Mesenchymal stem cell (in vitro differentiated cells and primary cell): ENCODE data around the gene PEDS1.
"Not testable (repeated sequence)": the region's sequence is repeated elsewhere in the genome, so short reads cannot be mapped to it uniquely, and the experiment has no call there.

Source experiments
- DNase-seq: peaks from one replicate; pipeline ENCODE4 v3.0.0-alpha.2; 2013
- H2AFZ ChIP-seq: one replicate; pipeline ENCODE4 v1.6.1; 2013; ENCODE audit warnings: low read depth, mild to moderate bottlenecking, control low read depth, inconsistent platforms, low read length, moderate library complexity
- H2AK5ac ChIP-seq: 2 replicates; pipeline ENCODE4 v1.6.1; 2013; ENCODE audit warnings: low read length, moderate library complexity, mild to moderate bottlenecking, inconsistent platforms; ENCODE audit not compliant: severe bottlenecking
- H2BK120ac ChIP-seq: one replicate; pipeline ENCODE4 v1.6.1; 2013; ENCODE audit warnings: low read depth, mild to moderate bottlenecking, inconsistent platforms, low read length, moderate library complexity
- H2BK12ac ChIP-seq, 2 experiments: one replicate each; pipeline ENCODE4 v1.6.1; 2013; ENCODE audit warnings: inconsistent platforms in 2 of 2, low read length in 2 of 2, mild to moderate bottlenecking in 2 of 2, moderate library complexity in 2 of 2, control low read depth in 1 of 2
- H2BK15ac ChIP-seq: one replicate; pipeline ENCODE4 v1.6.1; 2013; ENCODE audit warnings: mild to moderate bottlenecking, low read depth, inconsistent platforms; ENCODE audit not compliant: poor library complexity, severe bottlenecking
- H2BK5ac ChIP-seq: 2 replicates; pipeline ENCODE4 v1.6.1; 2013; ENCODE audit warnings: low read depth, mild to moderate bottlenecking, low read length, control low read depth, inconsistent platforms; ENCODE audit not compliant: poor library complexity, severe bottlenecking
- H3K14ac ChIP-seq, 2 experiments: one replicate each; pipeline ENCODE4 v1.6.1; 2013; ENCODE audit warnings: inconsistent platforms in 2 of 2, low read length in 2 of 2, control low read depth in 1 of 2, mild to moderate bottlenecking in 1 of 2, moderate library complexity in 1 of 2
- H3K18ac ChIP-seq, 2 experiments: one replicate each; pipeline ENCODE4 v1.6.1; 2013; ENCODE audit warnings: inconsistent platforms in 2 of 2, low read length in 2 of 2, control low read depth in 1 of 2, low read depth in 1 of 2, mild to moderate bottlenecking in 1 of 2
- H3K23ac ChIP-seq, 2 experiments: one replicate each; pipeline ENCODE4 v1.6.1; 2013; ENCODE audit warnings: inconsistent platforms in 2 of 2, low read length in 2 of 2, mild to moderate bottlenecking in 2 of 2, moderate library complexity in 2 of 2, control low read depth in 1 of 2
- H3K27ac ChIP-seq: 2 replicates; pipeline ENCODE4 v1.5.1; 2013; ENCODE audit warnings: mild to moderate bottlenecking, moderate library complexity, low read length, control low read depth, inconsistent platforms; ENCODE audit not compliant: poor library complexity, severe bottlenecking
- H3K27me3 ChIP-seq, 2 experiments: 2 replicates each; pipeline versions ENCODE4 v1.6.1 to v1.7.0; 2013; ENCODE audit warnings: low read length in 2 of 2, mild to moderate bottlenecking in 2 of 2, moderate library complexity in 2 of 2, control low read depth in 1 of 2, inconsistent platforms in 1 of 2; ENCODE audit not compliant: control insufficient read depth in 1 of 2, insufficient read depth in 1 of 2
- H3K36me3 ChIP-seq, 2 experiments: 2 replicates each; pipeline versions ENCODE4 v1.6.1 to v1.7.0; 2013; ENCODE audit warnings: low read length in 2 of 2, control low read depth in 1 of 2, inconsistent platforms in 1 of 2, low read depth in 1 of 2, mild to moderate bottlenecking in 1 of 2; ENCODE audit not compliant: insufficient read depth in 2 of 2, control insufficient read depth in 1 of 2
- H3K4ac ChIP-seq, 2 experiments: one replicate each; pipeline ENCODE4 v1.6.1; 2013; ENCODE audit warnings: inconsistent platforms in 2 of 2, low read length in 2 of 2, mild to moderate bottlenecking in 2 of 2, moderate library complexity in 2 of 2, control low read depth in 1 of 2, low read depth in 1 of 2
- H3K4me1 ChIP-seq: 2 replicates; pipeline ENCODE4 v1.6.1; 2013; ENCODE audit warnings: low read depth, low read length, control low read depth; ENCODE audit not compliant: control insufficient read depth, insufficient read depth
- H3K4me2 ChIP-seq: 2 replicates; pipeline ENCODE4 v1.6.1; 2013; ENCODE audit warnings: low read length, mild to moderate bottlenecking, inconsistent platforms; ENCODE audit not compliant: poor library complexity, severe bottlenecking
- H3K4me3 ChIP-seq, 2 experiments: 2 replicates each; pipeline versions ENCODE4 v1.5.1 to v1.7.0; 2013; ENCODE audit warnings: low read length in 2 of 2, mild to moderate bottlenecking in 2 of 2, control low read depth in 1 of 2, low read depth in 1 of 2; ENCODE audit not compliant: insufficient read depth in 1 of 2
- H3K79me1 ChIP-seq: replicated peaks from 2 replicates; pipeline ENCODE4 v1.6.1; 2013; ENCODE audit warnings: mild to moderate bottlenecking, control low read depth, low read length, inconsistent platforms; ENCODE audit not compliant: poor library complexity, severe bottlenecking
- H3K9ac ChIP-seq: 2 replicates; pipeline ENCODE4 v1.7.0; 2013; ENCODE audit warnings: mild to moderate bottlenecking, low read length, moderate library complexity
- H3K9me3 ChIP-seq: 2 replicates; pipeline ENCODE4 v1.7.0; 2013; ENCODE audit warnings: mild to moderate bottlenecking, low read length; ENCODE audit not compliant: control insufficient read depth
- H4K8ac ChIP-seq: one replicate; pipeline ENCODE4 v1.6.1; 2013; ENCODE audit warnings: inconsistent platforms, mild to moderate bottlenecking, low read length, moderate library complexity
- H4K91ac ChIP-seq: one replicate; pipeline ENCODE4 v1.6.1; 2013; ENCODE audit warnings: mild to moderate bottlenecking, low read length, inconsistent platforms
- WGBS: methylation state at CpG from one replicate; pipeline ENCODE4 v1.1.7; 2013; ENCODE audit warnings: mixed read lengths; 5-methylcytosine and 5-hydroxymethylcytosine counted together

Gene PEDS1

GRCh38 chr20:50138479-50139393, 14.8 kb downstream of the PEDS1 start:
- 80% methylated on average over 29 of the region's 29 CpGs for WGBS
- no peak overlapping the region for H3K4me2 ChIP-seq
- no peak overlapping the region for H3K9ac ChIP-seq
- no peaks in the 10 kb centered on the region for H3K9me3 ChIP-seq
- peak overlapping the region; percentile 60 for H2BK15ac ChIP-seq
- no peak for DNase-seq
- H3K4me3 ChIP-seq, result no peak overlapping the region
- H2AFZ ChIP-seq, result no peak overlapping the region
- peak overlapping the region; percentile 15 for H3K27ac ChIP-seq
- no peak overlapping the region for H2BK120ac ChIP-seq
- peak overlapping the region in 1 of 2 experiments; percentile 35 for H3K14ac ChIP-seq
- no peaks in the 10 kb centered on the region for H3K27me3 ChIP-seq
- peak overlapping the region; percentile 6 to 61 for H2BK12ac ChIP-seq
- H4K91ac ChIP-seq, result peak overlapping the region; percentile 62
- H3K18ac ChIP-seq, result peak overlapping the region; percentile 5 to 83
- H2BK5ac ChIP-seq, result no peak overlapping the region
- H2AK5ac ChIP-seq, result peak overlapping the region; percentile 50
- H4K8ac ChIP-seq, result peak overlapping the region; percentile 70
- peak overlapping the region in 1 of 2 experiments; percentile 47 for H3K4ac ChIP-seq
- peaks cover 53 to 67% of the 10 kb centered on the region in 2 experiments for H3K36me3 ChIP-seq
- H3K79me1 ChIP-seq, result peaks cover 41% of the 10 kb centered on the region
- peaks cover 38% of the 10 kb centered on the region for H3K4me1 ChIP-seq
- H3K23ac ChIP-seq, result peak overlapping the region in 1 of 2 experiments; percentile 50

GRCh38 chr20:50138120-50138478, 15.4 kb downstream of the PEDS1 start:
- H4K91ac ChIP-seq, result no peak overlapping the region
- peak overlapping the region; percentile 50 for H3K9ac ChIP-seq
- no peak overlapping the region for H2AFZ ChIP-seq
- peak overlapping the region; percentile 60 for H2BK15ac ChIP-seq
- no peak overlapping the region for H3K14ac ChIP-seq
- 97% methylated on average over 5 of the region's 5 CpGs for WGBS
- peaks cover 43% of the 10 kb centered on the region for H3K79me1 ChIP-seq
- peak overlapping the region in 1 of 2 experiments; percentile 61 for H2BK12ac ChIP-seq
- peak overlapping the region; percentile 15 for H3K27ac ChIP-seq
- no peaks in the 10 kb centered on the region for H3K27me3 ChIP-seq
- no peak overlapping the region for H3K4me3 ChIP-seq
- H2BK5ac ChIP-seq, result no peak overlapping the region
- H3K9me3 ChIP-seq, result no peaks in the 10 kb centered on the region
- peak overlapping the region; percentile 66 for H2BK120ac ChIP-seq
- peak overlapping the region in 1 of 2 experiments; percentile 83 for H3K18ac ChIP-seq
- DNase-seq, result no peak
- H3K23ac ChIP-seq, result no peak overlapping the region
- H2AK5ac ChIP-seq, result no peak overlapping the region
- H4K8ac ChIP-seq, result peak overlapping the region; percentile 70
- no peak overlapping the region for H3K4me2 ChIP-seq
- H3K4ac ChIP-seq, result peak overlapping the region in 1 of 2 experiments; percentile 47
- peaks cover 51 to 69% of the 10 kb centered on the region in 2 experiments for H3K36me3 ChIP-seq
- peaks cover 35% of the 10 kb centered on the region for H3K4me1 ChIP-seq

GRCh38 chr20:50137702-50138101, 15.8 kb downstream of the PEDS1 start:
- H3K4ac ChIP-seq, H2BK5ac ChIP-seq, H2BK12ac ChIP-seq, H2AK5ac ChIP-seq, H4K91ac ChIP-seq, H3K27ac ChIP-seq, H2AFZ ChIP-seq, H3K4me2 ChIP-seq, H3K23ac ChIP-seq, H3K9me3 ChIP-seq, H3K14ac ChIP-seq, H3K27me3 ChIP-seq, H3K18ac ChIP-seq, H2BK120ac ChIP-seq, H2BK15ac ChIP-seq, H4K8ac ChIP-seq: not testable (repeated sequence)
- Histone ChIP-seq H3K36me3 (peaks cover 51 to 69% of the 10 kb centered on the region in 2 experiments), H3K9ac (peak overlapping the region; percentile 50), H3K79me1 (peaks cover 43% of the 10 kb centered on the region), H3K4me3 (peak overlapping the region in 1 of 2 experiments; percentile 6), H3K4me1 (peaks cover 31% of the 10 kb centered on the region)
- 96% methylated on average over 12 of the region's 13 CpGs for WGBS
- DNase-seq, result peak; percentile 57

GRCh38 chr20:50136822-50137599, 16.5 kb downstream of the PEDS1 start:
- Histone ChIP-seq H3K4me3 (peak overlapping the region in 1 of 2 experiments; percentile 6), H3K27me3 (no peaks in the 10 kb centered on the region), H3K4me2 (no peak overlapping the region), H3K79me1 (peaks cover 45% of the 10 kb centered on the region), H2BK120ac (no peak overlapping the region), H2BK5ac (no peak overlapping the region), H2BK15ac (no peak overlapping the region), H3K14ac (no peak overlapping the region), H3K4me1 (peaks cover 30% of the 10 kb centered on the region), H3K27ac (no peak overlapping the region), H2AK5ac (no peak overlapping the region), H4K91ac (no peak overlapping the region), H3K9me3 (no peaks in the 10 kb centered on the region), H3K23ac (no peak overlapping the region), H3K18ac (no peak overlapping the region), H3K4ac (no peak overlapping the region), H3K36me3 (peaks cover 53 to 69% of the 10 kb centered on the region in 2 experiments), H3K9ac (peak overlapping the region; percentile 50), H4K8ac (no peak overlapping the region), H2BK12ac (no peak overlapping the region), H2AFZ (no peak overlapping the region)
- DNase-seq, result peak; percentile 60
- 79% methylated on average over 15 of the region's 15 CpGs for WGBS
